HG03565 (cell line): Measurements from ENCODE around the gene GCH1.
"Not testable (repeated sequence)": the region's sequence is repeated elsewhere in the genome, so short reads cannot be mapped to it uniquely, and the experiment has no call there.

ENCODE experiments used
- ATAC-seq: cut with Tn5 transposase; IDR thresholded peaks from one replicate; pipeline ENCODE4 v1.9.1; 2021; ENCODE audit warnings: mild to moderate bottlenecking, moderate library complexity; ENCODE audit not compliant: unreplicated experiment

GCH1 gene

DNA sequence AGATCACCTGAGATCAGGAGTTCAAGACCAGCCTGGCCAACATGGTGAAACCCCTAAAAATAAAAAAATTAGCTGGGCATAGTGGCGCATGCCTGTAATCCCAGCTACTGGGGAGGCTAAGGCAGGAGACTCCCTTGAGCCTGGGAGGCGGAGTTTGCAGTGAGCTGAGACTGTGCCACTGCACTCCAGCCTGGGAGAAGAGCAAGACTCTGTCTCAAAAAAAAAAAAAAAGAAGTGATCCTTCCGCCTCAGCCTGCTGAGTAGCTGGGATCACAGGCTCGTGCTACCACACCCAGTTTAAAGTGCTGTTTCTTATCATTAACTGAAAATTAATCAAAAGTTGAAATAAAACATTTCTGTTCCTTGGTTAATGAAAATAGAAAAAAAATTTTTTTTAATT is 6.3 kb upstream of the GCH1 start:
- not testable (repeated sequence) for ATAC-seq

DNA sequence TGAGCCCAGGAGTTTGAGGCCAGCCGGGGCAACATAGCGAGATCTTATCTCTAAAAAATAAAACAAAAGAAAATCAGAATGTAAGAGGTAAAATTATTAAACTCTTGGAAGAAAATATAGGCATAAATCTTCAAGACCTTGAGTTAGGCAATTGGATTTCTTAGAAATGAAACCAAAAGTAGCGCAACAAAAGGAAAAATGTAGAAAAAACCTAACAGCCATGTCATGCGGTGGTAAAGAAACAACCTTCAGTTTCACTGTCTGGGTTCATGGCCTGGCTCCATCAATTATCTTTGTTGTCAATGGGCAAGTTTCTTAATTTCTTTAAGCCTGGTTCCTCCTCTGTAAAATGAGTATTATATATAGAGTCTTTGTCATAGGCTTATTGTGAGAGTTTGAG is 5.6 kb upstream of the GCH1 start:
- ATAC-seq = no peak

DNA sequence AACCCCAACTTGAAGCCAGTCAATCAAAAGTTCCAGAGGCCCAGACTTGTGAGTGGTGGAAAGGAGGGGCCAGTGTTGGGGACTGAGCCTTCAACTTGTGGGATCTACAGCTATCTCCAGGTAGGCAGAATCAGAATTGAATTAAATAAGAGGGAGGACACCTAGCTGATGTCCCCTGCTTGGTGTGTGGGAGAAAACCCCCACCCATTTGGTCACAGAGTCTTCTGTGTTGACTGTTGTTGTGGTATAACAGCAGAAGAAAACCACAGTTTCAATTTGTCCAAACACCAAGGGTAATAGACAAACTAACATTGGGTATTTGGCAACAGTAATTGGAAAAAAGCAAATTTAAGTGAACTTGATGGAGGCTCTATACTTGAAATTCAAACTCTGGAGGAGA is 3.4 kb upstream of the GCH1 start:
- ATAC-seq = no peak

DNA sequence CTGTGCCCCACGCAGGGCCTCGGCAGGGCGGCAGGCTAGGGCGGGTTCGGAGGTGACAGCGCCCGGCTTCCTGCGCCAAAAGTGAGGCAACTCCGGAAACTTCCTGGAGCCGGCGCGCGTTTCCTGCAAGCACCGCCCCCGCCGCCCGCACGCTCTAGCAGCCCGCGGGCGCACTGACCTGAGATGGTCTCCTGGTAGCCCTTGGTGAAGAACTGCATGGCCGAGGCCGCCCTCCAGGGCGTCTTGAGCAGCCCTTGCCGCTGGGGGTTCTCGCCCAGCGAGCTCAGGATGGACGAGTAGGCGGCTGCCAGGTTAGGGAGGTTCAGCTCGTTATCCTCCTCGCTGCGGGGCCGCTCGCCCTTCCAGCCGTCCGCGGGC is 494 bp downstream of the GCH1 start:
- peak; percentile 34 for ATAC-seq

DNA sequence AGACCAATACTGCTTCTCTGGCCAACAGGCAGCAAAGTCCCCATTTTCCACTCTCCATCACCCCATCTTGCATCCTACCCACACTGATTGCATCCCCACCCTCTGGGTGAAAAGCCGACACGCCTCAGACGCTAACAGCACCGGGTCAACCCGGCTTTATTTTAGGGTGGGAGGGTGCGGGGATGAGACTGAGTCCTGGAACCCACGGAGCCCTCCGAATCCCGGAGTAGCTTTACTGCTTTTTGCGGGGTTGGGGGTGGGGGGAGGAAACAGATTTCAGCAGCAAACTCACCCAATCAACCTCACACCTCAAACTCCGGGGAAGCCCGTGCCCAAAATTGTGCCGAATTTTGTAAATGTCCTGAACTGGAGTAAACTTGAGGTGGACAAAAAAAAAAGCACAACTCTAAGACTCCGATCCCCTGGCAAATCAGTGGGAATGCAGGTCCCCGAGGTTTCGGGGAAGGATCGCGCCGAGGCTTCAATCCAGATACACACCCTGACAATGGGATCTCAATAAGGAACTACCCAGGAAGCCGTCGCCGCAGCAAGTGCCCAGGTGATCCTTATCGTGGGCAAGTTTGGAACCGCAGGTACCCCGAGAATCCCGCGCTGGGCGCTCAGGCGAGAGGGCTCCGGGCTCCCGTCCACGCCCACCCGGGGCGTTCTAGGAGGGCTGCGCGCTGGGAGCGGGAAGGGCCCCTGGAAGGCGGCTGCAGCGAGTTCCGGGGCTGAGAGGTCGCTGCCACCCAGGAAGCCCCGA is 1.1 kb downstream of the GCH1 start:
- no peak for ATAC-seq

DNA sequence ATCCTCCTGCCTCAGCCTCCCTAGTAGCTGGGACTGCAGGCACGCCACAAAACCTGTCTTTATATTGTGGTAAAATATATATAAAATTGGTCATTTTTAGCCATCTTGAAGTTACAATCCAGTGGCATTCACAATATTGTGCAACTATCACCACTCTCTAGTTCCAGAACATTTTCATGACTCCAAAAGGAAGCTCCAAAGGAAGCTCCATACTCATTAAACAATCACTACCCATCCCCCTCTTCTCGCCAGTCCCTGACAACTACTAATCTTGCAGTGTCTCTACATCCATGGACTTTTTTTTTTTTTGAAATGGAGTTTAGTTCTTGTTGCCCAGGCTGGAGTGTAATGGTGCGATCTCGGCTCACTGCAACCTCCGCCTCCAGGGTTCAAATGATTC is 3.1 kb downstream of the GCH1 start:
- no peak for ATAC-seq

DNA sequence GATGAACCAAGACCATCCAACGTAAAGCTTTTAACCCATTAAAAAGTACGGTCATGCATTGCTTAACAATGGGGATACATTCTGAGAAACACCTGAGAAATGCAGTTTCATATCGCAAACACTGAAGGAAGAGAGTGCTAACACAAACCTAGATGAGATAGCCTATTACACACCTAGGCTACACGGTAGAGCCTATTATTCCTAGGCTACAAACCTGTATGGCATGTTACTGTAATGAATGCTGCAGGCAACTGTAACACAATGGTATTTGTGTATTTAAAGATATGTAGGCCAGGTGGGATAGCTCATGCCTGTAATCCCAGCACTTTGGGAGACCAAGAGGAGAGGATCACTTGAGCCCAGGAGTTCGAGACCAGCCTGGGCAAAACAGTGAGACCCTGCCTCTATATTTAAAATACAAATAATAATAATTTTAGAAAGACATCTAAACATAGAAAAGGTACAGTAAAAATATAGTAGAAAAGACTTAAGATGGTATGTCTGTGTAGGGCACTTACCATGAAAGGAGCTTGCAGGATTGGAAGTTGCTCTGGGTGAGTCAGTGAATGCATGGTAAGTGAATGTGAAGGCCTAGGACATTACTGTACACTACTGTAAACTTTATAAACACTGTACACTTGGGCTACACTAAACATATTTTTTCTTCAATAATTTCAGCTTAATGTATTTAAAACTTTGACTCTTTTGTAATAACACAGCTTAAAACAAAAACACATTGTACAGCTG is 4.6 kb downstream of the GCH1 start:
- ATAC-seq = not testable (repeated sequence)

DNA sequence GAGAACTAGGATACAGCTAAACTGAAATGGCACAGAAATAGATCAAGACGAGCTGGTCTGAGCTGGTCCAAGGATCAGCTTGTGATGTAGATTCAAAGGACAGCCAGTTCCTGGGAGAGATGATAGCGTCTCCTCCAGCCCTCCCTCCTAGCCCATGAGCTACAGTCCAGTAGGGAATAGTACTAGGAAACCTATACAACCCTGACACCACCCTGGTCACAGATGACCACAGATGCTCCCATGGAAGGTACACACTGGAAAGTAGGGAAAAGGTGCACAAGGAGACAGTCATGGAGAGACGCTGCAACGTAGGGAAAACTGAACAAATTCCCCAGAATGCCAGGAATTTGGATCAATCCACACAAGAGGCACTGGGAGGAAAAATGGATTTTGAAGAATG is 6.9 kb downstream of the GCH1 start:
- ATAC-seq = no peak

DNA sequence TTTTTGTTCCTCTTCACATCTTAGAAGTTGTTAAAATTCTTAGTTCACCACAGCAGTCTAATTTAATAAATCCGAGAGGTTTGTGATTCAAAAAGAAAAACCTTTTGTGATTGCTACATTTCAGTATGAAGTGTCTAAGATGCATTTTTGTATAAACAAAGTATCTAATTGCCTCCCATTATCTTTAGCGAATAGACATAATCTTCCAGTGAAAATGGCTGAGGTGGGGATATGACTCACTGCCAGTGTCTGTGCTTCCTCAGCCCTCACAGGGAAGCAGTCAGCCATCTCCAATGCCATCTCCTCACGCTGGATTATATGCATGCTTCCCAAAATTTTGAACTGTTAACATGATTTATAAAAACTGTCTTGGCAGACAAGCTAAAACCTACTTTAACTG is 7.6 kb downstream of the GCH1 start:
- ATAC-seq = no peak

DNA sequence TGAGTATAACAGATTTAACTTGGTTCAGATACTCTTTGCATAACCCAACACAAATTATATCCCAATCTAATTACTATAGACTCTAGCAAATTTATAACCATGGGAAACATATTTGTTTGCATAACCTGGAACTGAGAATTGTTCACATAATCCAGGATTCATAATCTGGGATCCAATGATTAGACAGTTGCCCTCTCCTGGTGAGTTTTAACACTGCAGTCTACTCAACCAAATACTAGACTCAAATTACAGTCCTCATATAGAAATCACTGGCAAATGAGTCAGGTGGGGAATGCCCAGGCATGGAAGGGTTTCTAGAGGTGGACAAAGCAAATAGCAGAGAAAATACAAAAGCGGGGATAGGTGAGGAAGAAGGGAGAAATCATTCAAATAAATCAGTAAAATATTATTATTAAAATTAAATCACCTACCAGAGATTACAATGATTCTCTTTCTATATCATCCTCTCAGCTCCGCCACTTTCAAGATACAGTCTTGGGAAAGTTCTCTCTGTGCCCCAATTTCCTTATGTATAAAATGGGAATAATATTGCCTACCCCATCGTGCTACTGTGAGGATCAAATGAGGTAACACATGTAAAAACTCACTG is 9.4 kb downstream of the GCH1 start:
- ATAC-seq = no peak

DNA sequence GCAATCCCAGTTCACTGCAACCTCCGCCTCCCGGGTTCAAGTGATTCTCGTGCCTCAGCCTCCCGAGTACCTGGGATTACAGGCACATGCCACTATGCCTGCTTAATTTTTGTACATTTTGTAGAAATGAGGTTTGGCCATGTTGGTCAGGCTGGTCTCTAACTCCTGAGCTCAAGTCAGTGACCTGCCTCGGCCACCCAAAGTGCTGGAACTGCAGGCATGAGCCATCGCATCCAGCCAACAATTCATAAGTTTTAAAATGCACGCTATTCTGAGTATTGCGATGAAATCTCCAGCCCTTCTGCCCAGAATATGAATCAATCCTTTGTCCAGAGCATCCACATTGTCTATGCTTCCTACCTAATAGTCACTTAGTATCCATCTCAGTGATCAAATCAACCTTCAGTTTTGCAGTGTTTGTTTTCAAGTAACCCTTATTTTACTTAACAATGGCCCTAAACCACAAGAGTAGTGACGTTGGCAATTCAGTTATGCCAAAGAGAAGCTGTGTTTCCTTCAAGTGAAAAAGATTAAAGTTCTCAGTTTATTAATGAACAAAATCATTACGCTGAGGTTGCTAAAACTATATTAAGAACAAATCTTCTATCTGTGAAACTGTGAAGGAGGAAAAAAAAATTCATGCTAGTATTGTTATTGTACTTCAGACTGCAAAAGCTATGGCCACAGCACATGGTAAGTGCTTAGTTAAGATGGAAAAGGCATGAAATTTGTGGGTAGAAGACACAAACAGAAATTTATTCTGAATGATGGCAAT is 11.0 kb downstream of the GCH1 start:
- no peak for ATAC-seq

DNA sequence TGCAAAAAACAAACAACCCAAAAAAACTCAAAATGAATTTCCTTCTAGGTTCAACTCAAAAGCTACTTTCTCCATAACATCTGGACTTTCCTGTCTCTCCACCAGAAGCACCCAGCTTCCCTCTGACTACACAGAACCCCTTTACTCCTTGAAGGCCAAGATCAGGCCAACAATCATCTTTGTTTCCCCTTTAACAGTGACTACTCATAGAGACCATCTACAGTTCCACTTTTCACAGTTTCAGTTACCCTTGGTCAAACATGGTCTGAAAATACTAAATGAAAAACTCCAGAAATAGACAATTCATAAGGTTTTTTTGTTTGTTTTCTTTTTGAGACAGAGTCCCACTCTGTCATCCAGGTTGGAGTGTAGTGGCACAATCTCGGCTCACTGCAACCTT is 11.8 kb downstream of the GCH1 start:
- ATAC-seq = peak; percentile 74

DNA sequence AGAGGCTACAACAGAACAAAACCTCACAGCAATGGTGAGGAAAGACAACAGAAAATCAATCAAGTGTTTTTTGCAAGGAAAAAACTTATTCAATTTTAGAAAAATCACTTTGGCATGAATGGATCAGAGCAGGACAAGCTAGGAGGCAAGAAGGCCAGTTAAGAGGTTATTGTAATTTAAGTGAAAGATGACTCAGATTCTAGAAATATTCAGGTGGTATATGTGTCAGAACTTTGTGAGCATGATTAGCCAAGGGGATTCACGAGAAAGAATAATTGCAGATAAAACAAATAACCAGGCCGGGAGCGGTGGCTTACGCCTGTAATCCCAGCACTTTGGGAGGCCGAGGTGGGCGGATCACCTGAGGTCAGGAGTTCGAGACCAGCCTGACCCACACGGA is 12.7 kb downstream of the GCH1 start:
- ATAC-seq = no peak

DNA sequence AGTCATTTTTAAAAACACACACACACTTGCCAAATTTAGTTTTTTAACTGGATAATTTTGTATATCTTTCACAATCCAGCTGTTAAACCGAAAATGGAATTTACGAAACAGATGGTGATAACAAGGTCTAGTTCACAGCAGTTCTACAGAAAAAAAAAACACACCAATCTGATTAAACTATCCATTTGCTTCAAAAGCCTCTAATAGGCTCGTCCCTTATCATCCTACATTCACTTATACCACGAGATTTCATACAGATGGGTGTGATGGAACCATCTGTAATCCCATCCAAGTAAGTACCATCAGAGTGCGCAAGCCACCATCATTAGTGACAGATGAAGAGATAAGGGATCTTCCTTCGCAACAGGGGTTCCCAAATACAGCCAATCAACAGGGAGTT is 20.1 kb downstream of the GCH1 start:
- ATAC-seq = no peak

DNA sequence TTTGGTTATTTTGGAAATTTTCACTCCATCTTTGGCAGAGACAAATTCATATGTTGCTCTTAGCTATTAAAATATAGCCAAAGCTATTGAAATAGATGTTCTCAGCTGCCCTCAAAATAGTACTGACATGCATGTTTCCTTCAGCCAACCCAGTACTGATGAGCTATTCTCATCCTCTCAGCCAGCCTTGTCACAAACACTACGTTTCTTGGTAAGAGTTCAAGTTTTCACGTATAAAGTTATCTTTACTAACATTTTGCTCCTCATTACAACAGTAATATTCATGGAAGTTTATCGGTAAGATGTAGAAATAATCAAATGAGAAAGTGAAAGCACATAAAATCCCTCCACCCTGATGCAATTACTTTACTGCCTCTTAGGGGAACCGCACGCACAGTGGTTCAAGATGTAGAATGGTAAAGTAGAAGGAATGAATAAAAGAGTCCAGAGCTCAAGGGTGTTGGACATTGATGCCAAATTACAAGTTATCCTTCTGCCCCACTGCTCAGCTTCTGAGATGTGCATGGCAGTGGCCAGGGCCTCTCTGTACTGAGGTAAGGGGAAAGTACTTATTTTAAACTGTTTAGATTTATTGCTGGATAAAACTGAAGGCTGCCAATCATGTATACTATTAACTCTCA is 20.7 kb downstream of the GCH1 start:
- ATAC-seq = peak; percentile 41

DNA sequence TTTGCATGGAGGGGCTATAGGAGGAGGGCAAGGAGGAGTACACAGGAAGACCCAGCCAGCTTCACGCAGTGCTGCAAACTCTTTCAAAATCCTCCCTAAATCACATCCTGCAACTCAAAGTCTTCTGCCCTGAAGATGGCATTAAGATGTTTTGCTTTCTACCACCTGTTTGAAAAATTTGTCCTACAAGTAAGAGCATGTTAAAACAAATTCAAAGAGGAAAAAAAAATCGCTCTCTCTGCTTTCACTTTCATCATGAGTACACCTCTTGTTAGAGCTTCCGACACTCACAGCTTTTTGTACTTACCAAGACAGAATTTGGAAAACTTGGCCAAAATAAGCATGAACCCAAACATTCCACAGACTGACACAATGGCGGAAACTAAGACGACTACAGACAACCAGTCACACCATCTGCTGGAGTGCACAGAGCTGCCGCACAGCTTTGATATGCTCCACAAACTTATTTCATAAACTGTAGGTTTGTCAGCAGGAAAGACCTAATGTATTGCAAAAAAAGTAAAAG is 21.3 kb downstream of the GCH1 start:
- peak; percentile 38 for ATAC-seq

DNA sequence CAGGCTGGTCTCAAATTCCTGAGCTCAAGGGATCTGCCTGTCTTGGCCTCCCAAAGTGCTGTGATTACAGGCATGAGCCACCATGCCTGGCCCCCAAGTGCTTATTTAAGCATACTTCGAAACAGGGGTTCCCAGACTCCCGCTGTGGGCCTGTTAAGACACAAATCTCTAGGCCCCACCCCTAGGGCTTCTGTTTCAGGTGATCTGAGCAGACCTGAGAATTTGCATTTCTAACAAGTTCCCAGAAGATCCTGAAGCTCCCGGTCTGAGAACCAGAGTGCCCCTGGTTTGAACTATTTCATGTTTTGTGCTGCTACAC is 25.0 kb downstream of the GCH1 start:
- no peak for ATAC-seq

DNA sequence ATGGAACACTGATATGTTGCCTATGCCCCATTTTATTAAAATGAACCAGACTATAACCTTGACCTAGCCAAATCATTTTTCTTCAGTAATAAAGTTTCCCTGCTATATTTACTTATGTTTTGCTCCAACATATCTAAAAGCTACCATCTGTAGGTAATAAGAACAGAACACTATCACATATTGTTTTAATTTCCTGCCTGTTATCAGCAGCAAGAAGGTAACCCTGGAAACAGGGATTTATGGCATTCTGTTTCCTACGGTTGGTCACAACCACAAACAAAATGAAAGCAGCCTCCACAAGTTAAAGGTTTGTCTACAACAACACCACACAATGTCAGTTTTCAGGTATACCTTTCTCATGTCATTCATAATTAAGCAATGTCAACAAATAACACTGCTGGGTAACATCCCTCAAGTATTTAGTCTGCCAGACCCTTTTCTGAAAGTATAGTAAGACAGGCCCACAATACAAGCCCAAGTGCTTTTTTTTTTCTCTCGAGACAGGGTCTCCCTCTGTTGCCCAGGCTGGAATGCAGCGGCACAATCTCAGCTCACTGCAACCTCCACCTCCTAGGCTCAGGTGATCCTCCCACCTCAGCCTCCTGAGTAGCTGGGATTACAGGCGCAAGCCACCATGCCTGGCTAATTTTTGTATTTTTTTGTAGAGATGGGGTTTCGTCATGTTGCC is 25.5 kb downstream of the GCH1 start:
- ATAC-seq = no peak

DNA sequence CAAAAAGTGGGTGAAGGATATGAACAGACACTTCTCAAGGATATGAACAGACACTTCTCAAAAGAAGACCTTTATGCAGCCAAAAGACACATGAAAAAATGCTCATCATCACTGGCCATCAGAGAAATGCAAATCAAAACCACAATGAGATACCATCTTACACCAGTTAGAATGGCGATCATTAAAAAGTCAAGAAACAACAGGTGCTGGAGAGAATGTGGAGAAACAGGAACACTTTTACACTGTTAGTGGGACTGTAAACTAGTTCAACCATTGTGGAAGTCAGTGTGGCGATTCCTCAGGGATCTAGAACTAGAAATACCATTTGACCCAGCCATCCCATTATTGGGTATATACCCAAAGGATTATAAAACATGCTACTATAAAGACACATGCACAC is 27.0 kb downstream of the GCH1 start:
- not testable (repeated sequence) for ATAC-seq
